ENCODE measurements around the gene MRTFB. TPM values are rescaled to one million over a fixed set of nuclear protein-coding genes. Genes with fewer than 3 reads are reported as not detected.

The MRTFB gene
- total and polyA plus RNA-seq, 2 experiments from 2014 or later = 13.9 to 22.2 TPM

- no peak for TF ChIP-seq REST (IDR thresholded peaks at IDR 0.05; ENCODE audit: unreplicated experiment)
These were observed 35.3 kb downstream of the MRTFB start (continued) for GRCh38 chr16:14106457-14106856.

GRCh38 chr16:14106961-14107360 is 35.8 kb downstream of the MRTFB start:
- Mint-ChIP-seq H3K4me1 (peaks cover 33% of the 10 kb centered on the region), H3K27ac (no peak overlapping the region), H3K9me3 (no peaks in the 10 kb centered on the region), H3K4me3 (no peak overlapping the region), H3K36me3 (ENCODE audit: low read depth) (no peaks in the 10 kb centered on the region), H3K27me3 (ENCODE audit: insufficient read depth, low read depth, poor library complexity) (no peaks in the 10 kb centered on the region)
- H3F3A ChIP-seq (replicated peaks; ENCODE audit: low read depth) = no peaks in the 10 kb centered on the region
- H3K79me2 ChIP-seq (replicated peaks; ENCODE audit: insufficient read depth) = peaks cover 89% of the 10 kb centered on the region
- no peak overlapping the region for H3K4me2 ChIP-seq
- H3K4me3 ChIP-seq = no peak overlapping the region
- peaks cover 26% of the 10 kb centered on the region for H3K4me1 ChIP-seq (ENCODE audit: insufficient read depth)
- ATAC-seq (no peak), DNase-seq (ENCODE audit: low spot score) (no peak)
- no peak overlapping the region for H3K27ac ChIP-seq (ENCODE audit: low read depth)
- H3K27me3 ChIP-seq (ENCODE audit: insufficient read depth) = no peaks in the 10 kb centered on the region
- TF ChIP-seq JUNB (IDR thresholded peaks at IDR 0.05; ENCODE audit: unreplicated experiment) (no peak), EZH2phosphoT487 (IDR thresholded peaks at IDR 0.05; ENCODE audit: unreplicated experiment) (no peak), STAT1 (IDR thresholded peaks at IDR 0.05; ENCODE audit: unreplicated experiment) (no peak), ZNF114 (CRISPR knock-in tag; IDR thresholded peaks at IDR 0.05) (no peak), ZNF331 (CRISPR knock-in tag; IDR thresholded peaks at IDR 0.05; ENCODE audit: low read depth) (no peak), ETS1 (IDR thresholded peaks at IDR 0.05) (no peak), CREB1 (CRISPR knock-in tag; IDR thresholded peaks at IDR 0.05; ENCODE audit: low read depth) (no peak), REST (IDR thresholded peaks at IDR 0.05; ENCODE audit: unreplicated experiment) (no peak), NANOG (IDR thresholded peaks at IDR 0.05; ENCODE audit: borderline replicate concordance) (no peak)
- peaks cover 21% of the 10 kb centered on the region; the same call in 1 of the 2 replicates for H4K20me1 ChIP-seq (replicated peaks; ENCODE audit: insufficient read depth)
- H2AFZ ChIP-seq = no peak overlapping the region
- no peaks in the 10 kb centered on the region for H3K9me2 ChIP-seq (ENCODE audit: insufficient read depth)
- no peaks in the 10 kb centered on the region for H3K36me3 ChIP-seq (ENCODE audit: insufficient read depth)
